Measurements from ENCODE around the gene TNFRSF4. TPM values are rescaled to one million over a fixed set of nuclear protein-coding genes. Genes with fewer than 3 reads are reported as not detected.

The TNFRSF4 gene
- total RNA-seq, 1 donor from 2014 or later: 2.5 TPM

GRCh38 chr1:1236176-1236763 lies 22.3 kb upstream of the TNFRSF4 start:
- DNase-seq (ENCODE audit: low spot score): no peak
- ATAC-seq: no peak
- intact Hi-C loops (cut with DNase I): no loop called here

- ATAC-seq: no peak
- no peak for DNase-seq (ENCODE audit: low spot score)
- intact Hi-C loops (cut with DNase I): no loop called here
Measured at GRCh38 chr1:1235016-1235744, 21.2 kb upstream of the TNFRSF4 start.

GRCh38 chr1:1234180-1234808 lies 20.3 kb upstream of the TNFRSF4 start:
- intact Hi-C loops (cut with DNase I): no loop called here
- DNase-seq (ENCODE audit: low spot score) (no peak), ATAC-seq (no peak)

- DNase-seq (ENCODE audit: low spot score) (no peak), ATAC-seq (no peak)
- intact Hi-C loops (cut with DNase I): no loop called here
Measured at GRCh38 chr1:1233567-1233892, 19.6 kb upstream of the TNFRSF4 start.

- intact Hi-C loops (cut with DNase I): no loop called here
- ATAC-seq (no peak), DNase-seq (ENCODE audit: low spot score) (no peak)
Measured at GRCh38 chr1:1232796-1233566, 19.0 kb upstream of the TNFRSF4 start.

GRCh38 chr1:1232208-1232795 lies 18.3 kb upstream of the TNFRSF4 start, which contains the start of gene B3GALT6:
TSS of gene B3GALT6 (plus strand) at chr1:1232237. CDS start at chr1:1232279, 42 bp downstream.
- intact Hi-C loops (cut with DNase I): no loop called here
- DNase-seq (ENCODE audit: low spot score) (peak; percentile 74), ATAC-seq (no peak)

- intact Hi-C loops (cut with DNase I): no loop called here
- ATAC-seq (peak; percentile 98), DNase-seq (ENCODE audit: low spot score) (peak; percentile 98)
Measured at GRCh38 chr1:1231400-1232207, 17.7 kb upstream of the TNFRSF4 start, which contains the start of gene SDF4. TSS of gene SDF4 (minus strand) at chr1:1232001. CDS start at chr1:1228772, 3,229 bp downstream.

- ATAC-seq (no peak), DNase-seq (ENCODE audit: low spot score) (no peak)
- intact Hi-C loops (cut with DNase I): no loop called here
Measured at GRCh38 chr1:1230656-1231399, 16.9 kb upstream of the TNFRSF4 start.

GRCh38 chr1:1229770-1230169 lies 15.8 kb upstream of the TNFRSF4 start:
- intact Hi-C loops (cut with DNase I): no loop called here
- DNase-seq (ENCODE audit: low spot score): no peak
- ATAC-seq: no peak

GRCh38 chr1:1228596-1229321 lies 14.8 kb upstream of the TNFRSF4 start:
- DNase-seq (ENCODE audit: low spot score): no peak
- no peak for ATAC-seq
- intact Hi-C loops (cut with DNase I): no loop called here

GRCh38 chr1:1228187-1228586 lies 14.2 kb upstream of the TNFRSF4 start:
- intact Hi-C loops (cut with DNase I): no loop called here
- DNase-seq (ENCODE audit: low spot score) (no peak), ATAC-seq (no peak)

GRCh38 chr1:1227386-1227785 lies 13.4 kb upstream of the TNFRSF4 start:
- DNase-seq (ENCODE audit: low spot score) (no peak), ATAC-seq (no peak)
- intact Hi-C loops (cut with DNase I): no loop called here

GRCh38 chr1:1226566-1227362 lies 12.8 kb upstream of the TNFRSF4 start:
- intact Hi-C loops (cut with DNase I): no loop called here
- no peak for ATAC-seq
- no peak for DNase-seq (ENCODE audit: low spot score)

GRCh38 chr1:1225913-1226312 lies 12.0 kb upstream of the TNFRSF4 start:
- no peak for ATAC-seq
- no peak for DNase-seq (ENCODE audit: low spot score)
- intact Hi-C loops (cut with DNase I): no loop called here

GRCh38 chr1:1225238-1225845 lies 11.4 kb upstream of the TNFRSF4 start:
- ATAC-seq: no peak
- intact Hi-C loops (cut with DNase I): no loop called here

GRCh38 chr1:1223891-1224290 lies 9.9 kb upstream of the TNFRSF4 start:
- no peak for ATAC-seq
- DNase-seq (ENCODE audit: low spot score): no peak
- intact Hi-C loops (cut with DNase I): no loop called here

More at GRCh38 chr1:1225238-1225845, 11.4 kb upstream of the TNFRSF4 start:
- DNase-seq (ENCODE audit: low spot score): no peak
